Fibroblast of pulmonary artery (primary cell): ENCODE measurements around the gene ZHX3.

Experiments used
- DNase-seq: peaks from one replicate; pipeline ENCODE4 v3.0.0-alpha.2; 2010; ENCODE audit warnings: low read depth
- H3K4me3 ChIP-seq: replicated peaks from 2 replicates; pipeline ENCODE4 v1.5.1; 2011; ENCODE audit warnings: low read depth, mild to moderate bottlenecking, control low read depth, low read length, moderate library complexity
- CTCF ChIP-seq: IDR thresholded peaks from 2 replicates; pipeline ENCODE4 v1.5.1; 2011; ENCODE audit warnings: mild to moderate bottlenecking, control low read depth, low read length, inconsistent platforms; ENCODE audit errors: missing control alignments

ZHX3 gene

DNA sequence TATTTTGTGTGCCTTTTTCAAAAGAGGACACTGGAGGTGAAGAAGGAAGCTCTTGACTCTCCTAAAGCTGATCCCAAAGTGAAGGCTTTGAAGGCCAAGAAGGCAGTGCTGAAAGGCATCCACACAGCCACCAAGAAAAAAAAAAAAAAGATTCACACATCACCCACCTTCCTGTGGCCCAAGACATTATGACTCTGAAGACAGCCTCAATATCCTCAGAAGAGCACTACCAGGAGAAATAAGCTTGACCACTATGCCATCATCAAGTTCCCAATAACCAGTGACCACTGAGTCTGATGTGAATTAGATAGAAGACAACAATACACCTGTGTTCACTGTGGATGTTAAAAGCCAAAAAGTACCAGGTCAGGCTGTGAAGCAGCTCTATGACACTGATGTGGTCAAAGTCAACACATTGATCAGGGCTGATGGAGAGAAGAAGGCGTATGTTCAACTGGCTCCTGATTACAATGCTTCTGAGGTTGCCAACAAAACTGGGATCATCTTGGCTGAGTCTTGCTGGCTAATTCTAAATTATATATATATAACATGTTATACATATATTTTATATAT lies 120.8 kb downstream of the ZHX3 start:
- no peak for TF ChIP-seq CTCF
- H3K4me3 ChIP-seq, result no peak overlapping the region
- no peak for DNase-seq

DNA sequence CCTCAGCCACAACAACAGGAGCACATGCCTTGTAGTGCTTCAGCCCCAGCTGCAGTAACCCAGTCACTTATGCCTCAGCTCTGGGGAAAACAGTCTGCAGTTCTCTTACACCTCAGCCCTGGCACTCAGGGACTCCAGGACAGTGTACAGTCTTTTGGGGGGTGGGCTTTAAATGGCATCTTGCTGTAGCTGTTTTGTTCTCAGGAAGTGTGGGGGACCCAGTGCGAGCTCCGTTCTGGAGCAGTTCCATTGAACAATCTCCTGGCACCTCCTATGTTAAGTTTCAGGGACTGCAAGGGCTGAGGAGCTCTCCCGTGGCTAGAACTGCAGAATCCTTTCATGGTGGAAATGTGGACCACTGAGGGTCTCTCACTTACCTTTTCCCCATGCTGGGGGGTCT lies 125.0 kb downstream of the ZHX3 start:
- H3K4me3 ChIP-seq, result no peak overlapping the region
- DNase-seq, result no peak
- TF ChIP-seq CTCF, result no peak

- no peak for DNase-seq
- no peak for TF ChIP-seq CTCF
- H3K4me3 ChIP-seq, result no peak overlapping the region
Observed at GRCh38 chr20:41191562-41192500, 125.7 kb downstream of the ZHX3 start.

DNA sequence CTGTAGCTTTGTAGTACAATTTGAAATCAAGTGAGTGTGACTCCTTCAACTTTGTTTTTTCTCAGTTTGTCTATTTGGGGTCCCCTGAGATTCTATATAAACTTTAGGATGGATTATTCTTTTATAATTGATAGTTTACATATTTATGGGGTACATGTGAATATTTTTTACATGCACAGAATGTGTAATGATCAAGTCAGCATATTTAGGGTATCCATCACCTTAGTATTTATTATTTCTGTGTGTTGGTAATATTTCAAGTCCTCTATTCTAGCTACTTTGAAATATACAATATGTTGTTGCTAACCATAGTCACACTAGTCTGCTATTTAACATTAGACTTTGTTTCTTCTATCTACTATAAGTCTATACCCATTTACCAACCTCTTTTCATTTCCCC lies 129.9 kb downstream of the ZHX3 start:
- no peak for DNase-seq
- TF ChIP-seq CTCF, result no peak
- H3K4me3 ChIP-seq, result no peak overlapping the region

- no peak for DNase-seq
- TF ChIP-seq CTCF, result no peak
- H3K4me3 ChIP-seq, result no peak overlapping the region
Observed at GRCh38 chr20:41185013-41185757, 132.3 kb downstream of the ZHX3 start.

DNA sequence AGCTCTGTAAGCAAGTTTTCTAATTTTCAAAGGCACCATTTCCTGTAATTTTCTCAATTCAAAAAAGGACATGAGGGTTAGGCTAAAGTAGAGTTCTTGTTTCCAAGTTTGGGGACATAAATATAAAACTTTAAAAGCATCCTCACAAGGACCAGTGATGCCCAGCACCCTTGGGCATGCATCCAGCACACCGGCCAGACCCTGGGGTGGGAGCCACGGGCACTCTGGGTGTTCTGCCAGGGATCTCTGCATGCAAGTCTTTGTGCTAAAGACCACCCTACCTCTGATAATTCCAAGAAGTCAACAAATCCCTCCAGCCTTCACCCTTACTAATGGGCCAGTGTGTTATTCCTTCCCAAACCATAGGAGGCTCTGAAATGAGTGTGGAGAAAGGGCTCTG lies 133.7 kb downstream of the ZHX3 start:
- H3K4me3 ChIP-seq, result no peak overlapping the region
- TF ChIP-seq CTCF, result no peak
- DNase-seq, result no peak
